Measurements from ENCODE around the gene SOX15.

SOX15 gene

DNA sequence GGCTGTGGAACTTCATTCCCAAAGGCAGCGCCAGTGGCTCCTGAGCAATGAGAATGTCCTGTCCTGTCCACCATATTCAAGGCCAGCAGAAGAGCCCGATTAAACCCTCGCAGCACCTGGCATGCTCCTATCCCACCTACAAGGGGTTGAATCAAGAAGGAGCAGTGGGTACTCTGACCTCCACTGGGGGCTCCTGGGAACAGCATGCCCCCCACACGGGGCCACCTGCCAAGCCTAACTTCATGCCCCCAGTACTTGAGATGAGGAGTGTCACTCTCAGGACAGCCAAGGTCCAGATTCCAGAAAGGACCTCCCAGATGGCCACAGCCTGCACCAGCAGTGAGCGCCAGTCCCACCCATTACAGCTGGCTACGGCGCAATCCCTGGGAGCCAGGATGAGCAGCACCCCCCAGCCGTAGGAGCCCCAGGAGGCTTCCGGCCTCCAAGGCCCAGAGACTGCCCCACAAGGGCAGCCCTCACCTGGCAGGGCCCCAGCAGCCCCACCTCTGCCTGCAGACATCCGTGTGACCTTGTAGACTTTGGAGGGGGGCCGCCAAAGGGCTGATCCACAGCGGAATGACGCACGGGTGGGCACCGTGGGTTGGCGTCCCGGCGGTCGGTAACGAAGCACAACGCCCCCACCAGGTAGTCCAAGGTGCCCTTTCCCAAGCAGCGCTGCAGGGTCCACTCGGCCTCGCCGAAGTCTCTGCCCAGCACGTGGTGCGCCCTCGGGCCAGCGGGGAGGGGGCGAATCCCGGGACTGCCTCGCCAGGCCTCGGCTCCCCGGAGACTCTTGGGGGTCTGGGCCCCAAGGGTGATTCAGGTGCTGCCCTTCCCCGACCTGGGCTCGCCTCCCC is 7.3 kb downstream of the SOX15 start:
- DNase-seq (ENCODE audit: low spot score) = no peak
- TF ChIP-seq, protein P1, sequence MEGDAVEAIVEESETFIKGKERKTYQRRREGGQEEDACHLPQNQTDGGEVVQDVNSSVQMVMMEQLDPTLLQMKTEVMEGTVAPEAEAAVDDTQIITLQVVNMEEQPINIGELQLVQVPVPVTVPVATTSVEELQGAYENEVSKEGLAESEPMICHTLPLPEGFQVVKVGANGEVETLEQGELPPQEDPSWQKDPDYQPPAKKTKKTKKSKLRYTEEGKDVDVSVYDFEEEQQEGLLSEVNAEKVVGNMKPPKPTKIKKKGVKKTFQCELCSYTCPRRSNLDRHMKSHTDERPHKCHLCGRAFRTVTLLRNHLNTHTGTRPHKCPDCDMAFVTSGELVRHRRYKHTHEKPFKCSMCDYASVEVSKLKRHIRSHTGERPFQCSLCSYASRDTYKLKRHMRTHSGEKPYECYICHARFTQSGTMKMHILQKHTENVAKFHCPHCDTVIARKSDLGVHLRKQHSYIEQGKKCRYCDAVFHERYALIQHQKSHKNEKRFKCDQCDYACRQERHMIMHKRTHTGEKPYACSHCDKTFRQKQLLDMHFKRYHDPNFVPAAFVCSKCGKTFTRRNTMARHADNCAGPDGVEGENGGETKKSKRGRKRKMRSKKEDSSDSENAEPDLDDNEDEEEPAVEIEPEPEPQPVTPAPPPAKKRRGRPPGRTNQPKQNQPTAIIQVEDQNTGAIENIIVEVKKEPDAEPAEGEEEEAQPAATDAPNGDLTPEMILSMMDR (IDR thresholded peaks at IDR 0.05; ENCODE audit: borderline replicate concordance, control extremely low read depth, extremely low read depth, insufficient read depth, missing control alignments) = no peak
- in situ Hi-C loops (cut with MboI; ENCODE audit: low sequenced_read_pairs, unreplicated experiment) = no loop called here

DNA sequence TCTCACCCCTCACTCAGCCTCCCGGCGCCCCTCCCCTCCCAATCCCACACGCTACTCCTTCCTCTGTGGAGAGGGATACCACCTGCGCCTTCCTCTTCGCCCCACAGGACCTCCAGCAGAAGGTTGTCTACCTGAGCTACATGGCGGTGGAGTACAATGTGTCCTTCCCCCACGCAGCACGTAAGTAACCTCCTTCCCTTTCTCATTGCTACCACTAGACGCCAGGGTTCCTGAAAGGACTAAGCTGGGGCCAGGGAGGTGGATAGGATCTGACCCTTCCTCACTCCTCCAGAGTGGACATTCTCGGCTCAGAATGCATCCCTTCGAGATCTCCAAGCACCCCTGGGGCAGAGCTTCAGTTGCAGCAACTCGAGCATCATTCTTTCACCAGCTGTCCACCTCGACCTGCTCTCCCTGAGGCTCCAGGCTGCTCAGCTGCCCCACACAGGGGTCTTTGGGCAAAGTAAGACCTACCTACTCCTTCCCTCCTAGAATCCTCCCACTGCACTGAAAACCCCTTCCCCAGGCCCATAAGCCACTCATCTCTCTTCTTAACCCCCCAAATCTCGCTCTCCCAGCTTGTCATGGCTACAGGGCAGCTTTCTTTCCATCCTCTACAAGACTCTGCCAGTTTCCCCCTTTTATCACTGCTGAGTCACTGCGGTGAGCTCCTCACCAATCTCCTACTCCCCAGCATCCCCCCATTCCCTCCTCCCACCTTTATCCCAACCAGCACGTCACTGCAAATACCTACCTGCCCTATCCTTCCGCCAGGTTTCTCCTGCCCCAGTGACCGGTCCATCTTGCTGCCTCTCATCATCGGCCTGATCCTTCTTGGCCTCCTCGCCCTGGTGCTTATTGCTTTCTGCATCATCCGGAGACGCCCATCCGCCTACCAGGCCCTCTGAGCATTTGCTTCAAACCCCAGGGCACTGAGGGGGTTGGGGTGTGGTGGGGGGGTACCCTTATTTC is 9.0 kb downstream of the SOX15 start:
- in situ Hi-C loops (cut with MboI; ENCODE audit: low sequenced_read_pairs, unreplicated experiment) = no loop called here

DNA sequence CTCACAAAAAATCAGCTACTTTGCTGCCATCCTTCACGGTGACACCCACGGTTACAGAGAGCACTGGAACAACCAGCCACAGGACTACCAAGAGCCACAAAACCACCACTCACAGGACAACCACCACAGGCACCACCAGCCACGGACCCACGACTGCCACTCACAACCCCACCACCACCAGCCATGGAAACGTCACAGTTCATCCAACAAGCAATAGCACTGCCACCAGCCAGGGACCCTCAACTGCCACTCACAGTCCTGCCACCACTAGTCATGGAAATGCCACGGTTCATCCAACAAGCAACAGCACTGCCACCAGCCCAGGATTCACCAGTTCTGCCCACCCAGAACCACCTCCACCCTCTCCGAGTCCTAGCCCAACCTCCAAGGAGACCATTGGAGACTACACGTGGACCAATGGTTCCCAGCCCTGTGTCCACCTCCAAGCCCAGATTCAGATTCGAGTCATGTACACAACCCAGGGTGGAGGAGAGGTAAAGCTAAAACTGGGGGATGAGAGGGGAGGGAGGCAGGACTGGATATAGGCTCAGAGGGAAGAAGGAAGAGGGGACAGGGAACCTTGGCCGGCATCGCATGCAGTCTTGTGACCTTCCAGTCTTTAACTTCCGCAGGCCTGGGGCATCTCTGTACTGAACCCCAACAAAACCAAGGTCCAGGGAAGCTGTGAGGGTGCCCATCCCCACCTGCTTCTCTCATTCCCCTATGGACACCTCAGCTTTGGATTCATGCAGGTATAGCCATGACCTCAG is 9.9 kb downstream of the SOX15 start:
- in situ Hi-C loops (cut with MboI; ENCODE audit: low sequenced_read_pairs, unreplicated experiment) = no loop called here
- no peak for DNase-seq (ENCODE audit: low spot score)
- TF ChIP-seq, protein P1 (IDR thresholded peaks at IDR 0.05; ENCODE audit: borderline replicate concordance, control extremely low read depth, extremely low read depth, insufficient read depth, missing control alignments) = no peak

More for the DNA sequence above, 9.0 kb downstream of the SOX15 start:
- DNase-seq (ENCODE audit: low spot score) = no peak
- TF ChIP-seq, protein P1 (IDR thresholded peaks at IDR 0.05; ENCODE audit: borderline replicate concordance, control extremely low read depth, extremely low read depth, insufficient read depth, missing control alignments) = no peak

DNA sequence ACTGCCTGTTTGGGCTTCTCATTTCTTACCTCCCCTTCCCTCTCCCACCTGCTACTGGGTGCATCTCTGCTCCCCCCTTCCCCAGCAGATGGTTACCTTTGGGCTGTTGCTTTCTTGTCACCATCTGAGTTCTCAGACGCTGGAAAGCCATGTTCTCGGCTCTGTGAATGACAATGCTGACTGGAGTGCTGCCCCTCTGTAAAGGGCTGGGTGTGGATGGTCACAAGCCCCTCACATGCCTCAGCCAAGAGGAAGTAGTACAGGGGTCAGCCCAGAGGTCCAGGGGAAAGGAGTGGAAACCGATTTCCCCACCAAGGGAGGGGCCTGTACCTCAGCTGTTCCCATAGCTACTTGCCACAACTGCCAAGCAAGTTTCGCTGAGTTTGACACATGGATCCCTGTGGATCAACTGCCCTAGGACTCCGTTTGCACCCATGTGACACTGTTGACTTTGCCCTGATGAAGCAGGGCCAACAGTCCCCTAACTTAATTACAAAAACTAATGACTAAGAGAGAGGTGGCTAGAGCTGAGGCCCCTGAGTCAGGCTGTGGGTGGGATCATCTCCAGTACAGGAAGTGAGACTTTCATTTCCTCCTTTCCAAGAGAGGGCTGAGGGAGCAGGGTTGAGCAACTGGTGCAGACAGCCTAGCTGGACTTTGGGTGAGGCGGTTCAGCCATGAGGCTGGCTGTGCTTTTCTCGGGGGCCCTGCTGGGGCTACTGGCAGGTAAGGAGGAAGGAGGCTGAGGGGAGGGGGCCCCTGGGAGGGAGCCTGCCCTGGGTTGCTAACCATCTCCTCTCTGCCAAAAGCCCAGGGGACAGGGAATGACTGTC is 10.7 kb downstream of the SOX15 start, which contains the start of gene CD68:
CD68 (plus strand) TSS at position 638 of the 833 bp plus-strand sequence; CDS start at position 678, 40 bp downstream.
- DNase-seq (ENCODE audit: low spot score) = peak; percentile 82
- TF ChIP-seq, protein P1 (IDR thresholded peaks at IDR 0.05; ENCODE audit: borderline replicate concordance, control extremely low read depth, extremely low read depth, insufficient read depth, missing control alignments) = no peak
- in situ Hi-C loops (cut with MboI; ENCODE audit: low sequenced_read_pairs, unreplicated experiment) = no loop called here

DNA sequence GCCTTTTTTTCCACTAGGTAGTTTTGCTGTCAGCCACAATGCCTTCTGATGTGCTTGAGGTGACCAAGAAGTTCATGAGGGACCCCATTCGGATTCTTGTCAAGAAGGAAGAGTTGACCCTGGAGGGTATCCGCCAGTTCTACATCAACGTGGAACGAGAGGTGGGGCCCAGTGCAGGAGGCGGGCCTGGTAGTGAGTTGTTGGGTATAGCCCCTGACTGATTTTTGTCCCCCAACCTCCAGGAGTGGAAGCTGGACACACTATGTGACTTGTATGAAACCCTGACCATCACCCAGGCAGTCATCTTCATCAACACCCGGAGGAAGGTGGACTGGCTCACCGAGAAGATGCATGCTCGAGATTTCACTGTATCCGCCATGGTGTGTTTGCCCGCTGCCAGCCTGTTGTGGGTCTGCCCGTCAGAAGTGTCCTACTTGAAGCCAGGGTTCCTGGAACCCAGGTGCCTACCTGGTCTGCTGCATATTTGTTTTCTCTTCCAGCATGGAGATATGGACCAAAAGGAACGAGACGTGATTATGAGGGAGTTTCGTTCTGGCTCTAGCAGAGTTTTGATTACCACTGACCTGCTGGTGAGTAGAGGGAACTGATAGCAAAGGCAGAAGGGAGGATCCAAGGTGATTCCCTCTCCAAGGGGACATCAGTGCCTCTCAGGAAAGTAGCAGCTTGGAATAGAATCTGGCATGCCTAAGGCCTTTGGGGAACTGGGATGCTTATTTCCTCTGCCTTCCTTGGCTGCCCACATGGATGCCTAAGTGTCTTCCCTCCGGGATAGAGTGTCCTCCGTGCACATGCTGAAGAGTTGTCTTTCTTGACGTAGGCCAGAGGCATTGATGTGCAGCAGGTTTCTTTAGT is 12.3 kb downstream of the SOX15 start:
- DNase-seq (ENCODE audit: low spot score) = no peak
- TF ChIP-seq, protein P1 (IDR thresholded peaks at IDR 0.05; ENCODE audit: borderline replicate concordance, control extremely low read depth, extremely low read depth, insufficient read depth, missing control alignments) = no peak
- in situ Hi-C loops (cut with MboI; ENCODE audit: low sequenced_read_pairs, unreplicated experiment) = no loop called here

All from GM13976 (cell line).